ENCODE data around the gene SLC25A19. TPM values are rescaled to one million over a fixed set of nuclear protein-coding genes. Genes with fewer than 3 reads are reported as not detected.

SLC25A19 gene
- total and polyA plus RNA-seq, 9 of the 15 experiments (the other 6 are each of a cell fraction or from before 2014, with no cell fraction given), result 33.4 to 76.6 (median 55.3) TPM

DNA sequence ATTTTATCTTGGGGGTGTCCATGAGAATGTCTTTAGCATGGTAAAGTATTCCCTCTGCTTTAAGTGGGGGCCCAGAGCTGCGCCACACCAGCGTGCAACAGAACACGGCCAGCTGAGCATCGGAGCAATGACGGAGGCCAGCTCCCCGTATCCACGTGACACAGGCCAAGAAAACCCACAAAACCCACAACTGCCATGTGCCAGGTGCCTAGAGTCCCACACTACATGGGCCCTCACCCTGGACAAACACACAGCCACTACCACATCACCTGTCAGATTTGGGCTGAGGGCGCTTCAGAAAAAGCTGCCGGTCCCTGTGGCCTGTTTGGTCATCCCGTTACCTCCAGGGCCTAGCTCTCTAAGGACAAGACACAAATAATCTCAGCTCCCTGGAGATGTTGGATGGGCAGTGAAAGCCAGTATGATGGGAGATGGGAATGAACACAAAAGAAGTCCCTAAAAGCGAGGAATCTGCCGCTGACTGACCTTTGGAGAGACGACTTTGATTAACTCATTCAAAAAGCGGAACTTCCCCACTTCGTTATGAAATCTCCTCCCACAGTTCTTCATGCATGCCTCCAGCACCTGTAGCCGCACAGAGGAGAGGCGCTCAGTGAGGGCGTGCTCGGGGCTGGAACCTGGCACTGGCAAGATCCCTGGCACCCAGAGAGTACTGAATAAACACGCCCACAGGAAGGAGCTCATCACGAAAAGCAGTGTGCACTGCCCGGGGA is 44.9 kb downstream of the SLC25A19 start:
- Histone ChIP-seq H3K4me2 (ENCODE audit: insufficient read depth, low read length) (no peak overlapping the region), H3K9me3 (replicated peaks; ENCODE audit: control insufficient read depth, insufficient read depth, low read depth, low read length) (no peaks in the 10 kb centered on the region), H3K36me3 (ENCODE audit: control insufficient read depth, insufficient read depth, low read length) (peaks cover 82% of the 10 kb centered on the region), H3K27me3 (ENCODE audit: control insufficient read depth in 2 of 2, insufficient read depth in 2 of 2, low read length in 2 of 2) (no peaks in the 10 kb centered on the region), H4K20me1 (replicated peaks; ENCODE audit: control insufficient read depth, insufficient read depth, low read length) (peaks cover 20% of the 10 kb centered on the region), H3K27ac (ENCODE audit: extremely low read depth, low read depth, low read length) (no peak overlapping the region), H3K4me3 (no peak overlapping the region), H3K9me1 (ENCODE audit: control insufficient read depth, insufficient read depth, low read length) (no peaks in the 10 kb centered on the region), H2AFZ (ENCODE audit: low read depth, low read length) (no peak overlapping the region), H3K79me2 (ENCODE audit: control insufficient read depth, insufficient read depth, low read length) (peaks cover 13% of the 10 kb centered on the region), H3K4me1 (replicated peaks in 1 of 2; ENCODE audit: control insufficient read depth in 2 of 2, insufficient read depth in 2 of 2, low read length in 2 of 2) (peaks cover 19 to 34% of the 10 kb centered on the region in 2 experiments), H3K9ac (ENCODE audit: insufficient read depth in 1 of 2, low read depth in 2 of 2, low read length in 2 of 2) (no peak overlapping the region)
- no peak for FAIRE-seq
- intact Hi-C loops (cut with micrococcal nuclease), result no loop called here
- WGBS (ENCODE audit: insufficient coverage, low coverage, missing lambda C conversion rate), result 84% methylated on average over 22 of the region's 22 CpGs
- ChIA-PET POLR2A (interaction anchor here (0.7 to 4.0 kb wide), 5 partner anchors 13 to 162 kb away, joined by 3 to 21 read pairs (median 3); partner anchors contain the start of genes GGA3, GRB2 and MRPS7), CTCF (ENCODE audit: low intra/inter-chr PET ratio) (no interaction called here)
- in situ Hi-C loops (cut with MboI), result no loop called here
- TF ChIP-seq ZNF785 (CRISPR knock-in tag; IDR thresholded peaks at IDR 0.05), result no peak
- no peak for TF ChIP-seq PRPF4 (IDR thresholded peaks at IDR 0.05; ENCODE audit: insufficient read depth, low read depth, low read length, poor library complexity, severe bottlenecking)
- no peak for TF ChIP-seq SLC30A9 (CRISPR knock-in tag; IDR thresholded peaks at IDR 0.05)
- TF ChIP-seq, protein P1, sequence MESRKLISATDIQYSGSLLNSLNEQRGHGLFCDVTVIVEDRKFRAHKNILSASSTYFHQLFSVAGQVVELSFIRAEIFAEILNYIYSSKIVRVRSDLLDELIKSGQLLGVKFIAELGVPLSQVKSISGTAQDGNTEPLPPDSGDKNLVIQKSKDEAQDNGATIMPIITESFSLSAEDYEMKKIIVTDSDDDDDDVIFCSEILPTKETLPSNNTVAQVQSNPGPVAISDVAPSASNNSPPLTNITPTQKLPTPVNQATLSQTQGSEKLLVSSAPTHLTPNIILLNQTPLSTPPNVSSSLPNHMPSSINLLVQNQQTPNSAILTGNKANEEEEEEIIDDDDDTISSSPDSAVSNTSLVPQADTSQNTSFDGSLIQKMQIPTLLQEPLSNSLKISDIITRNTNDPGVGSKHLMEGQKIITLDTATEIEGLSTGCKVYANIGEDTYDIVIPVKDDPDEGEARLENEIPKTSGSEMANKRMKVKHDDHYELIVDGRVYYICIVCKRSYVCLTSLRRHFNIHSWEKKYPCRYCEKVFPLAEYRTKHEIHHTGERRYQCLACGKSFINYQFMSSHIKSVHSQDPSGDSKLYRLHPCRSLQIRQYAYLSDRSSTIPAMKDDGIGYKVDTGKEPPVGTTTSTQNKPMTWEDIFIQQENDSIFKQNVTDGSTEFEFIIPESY (CRISPR knock-in tag; IDR thresholded peaks at IDR 0.05), result peak; percentile 72; the same call in 1 of the 2 replicates
- no peak for TF ChIP-seq SUPT5H (IDR thresholded peaks at IDR 0.05)
- no peak for TF ChIP-seq SOX6 (IDR thresholded peaks at IDR 0.05)
- no peak for TF ChIP-seq ZBTB8A (IDR thresholded peaks at IDR 0.05; ENCODE audit: partially characterized antibody)
- TF ChIP-seq ZNF589 (CRISPR knock-in tag; IDR thresholded peaks at IDR 0.05; ENCODE audit: low read depth), result no peak
- BruUV-seq (replicated peaks), result no TSS peak
- DNase-seq (ENCODE audit: extremely low read depth in 1 of 4, low spot score in 3 of 4), result no peak
- no peak for ATAC-seq
